Measurements from ENCODE around the gene MUC3A. TPM values are rescaled to one million over a fixed set of nuclear protein-coding genes. Genes with fewer than 3 reads are reported as not detected.

MUC3A gene
- total and polyA plus RNA-seq, 2 experiments from 2014 or later = 16.3 to 44.4 TPM

GRCh38 chr7:100902638-100903037 is 46.7 kb upstream of the MUC3A start:
- peaks cover 1% of the 10 kb centered on the region; the same call in 1 of the 2 replicates for H3K27me3 ChIP-seq (ENCODE audit: insufficient read depth)
- H3K4me2 ChIP-seq = no peak overlapping the region
- Mint-ChIP-seq H3K27ac (no peak overlapping the region), H3K4me3 (no peak overlapping the region), H3K36me3 (ENCODE audit: low read depth) (no peaks in the 10 kb centered on the region), H3K27me3 (ENCODE audit: insufficient read depth, low read depth, poor library complexity) (peaks cover 5% of the 10 kb centered on the region), H3K9me3 (0 out of 3 replicates have a peak, but pooled peaks cover 4% of the 10 kb centered on the region), H3K4me1 (no peaks in the 10 kb centered on the region)
- TF ChIP-seq ZNF462 (CRISPR knock-in tag; IDR thresholded peaks at IDR 0.05) = no peak
- no peak for TF ChIP-seq CTCF (conservative IDR thresholded peaks at IDR 0.05; ENCODE audit: low read depth in 2 of 2)
- no peak for TF ChIP-seq JUNB (IDR thresholded peaks at IDR 0.05; ENCODE audit: unreplicated experiment)
- no peak for TF ChIP-seq ZNF331 (CRISPR knock-in tag; IDR thresholded peaks at IDR 0.05; ENCODE audit: low read depth)
- TF ChIP-seq EZH2 (IDR thresholded peaks at IDR 0.05; ENCODE audit: low read depth, unreplicated experiment) = no peak
- TF ChIP-seq, protein P1, sequence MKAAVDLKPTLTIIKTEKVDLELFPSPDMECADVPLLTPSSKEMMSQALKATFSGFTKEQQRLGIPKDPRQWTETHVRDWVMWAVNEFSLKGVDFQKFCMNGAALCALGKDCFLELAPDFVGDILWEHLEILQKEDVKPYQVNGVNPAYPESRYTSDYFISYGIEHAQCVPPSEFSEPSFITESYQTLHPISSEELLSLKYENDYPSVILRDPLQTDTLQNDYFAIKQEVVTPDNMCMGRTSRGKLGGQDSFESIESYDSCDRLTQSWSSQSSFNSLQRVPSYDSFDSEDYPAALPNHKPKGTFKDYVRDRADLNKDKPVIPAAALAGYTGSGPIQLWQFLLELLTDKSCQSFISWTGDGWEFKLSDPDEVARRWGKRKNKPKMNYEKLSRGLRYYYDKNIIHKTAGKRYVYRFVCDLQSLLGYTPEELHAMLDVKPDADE (IDR thresholded peaks at IDR 0.05) = no peak
- ATAC-seq (no peak), DNase-seq (ENCODE audit: low spot score) (no peak)
- no peak overlapping the region for H3K27ac ChIP-seq (ENCODE audit: low read depth)
- no peaks in the 10 kb centered on the region for H3K36me3 ChIP-seq (ENCODE audit: insufficient read depth)
- H3K79me2 ChIP-seq (replicated peaks; ENCODE audit: insufficient read depth) = no peaks in the 10 kb centered on the region
- no peaks in the 10 kb centered on the region for H3K9me2 ChIP-seq (ENCODE audit: insufficient read depth)
- no peaks in the 10 kb centered on the region for H3K4me1 ChIP-seq (ENCODE audit: insufficient read depth)
- no peak overlapping the region for H2AFZ ChIP-seq
- H4K20me1 ChIP-seq (replicated peaks; ENCODE audit: insufficient read depth) = no peaks in the 10 kb centered on the region; the same call in 1 of the 2 replicates
- H3K4me3 ChIP-seq = no peak overlapping the region
- H3F3A ChIP-seq (replicated peaks; ENCODE audit: low read depth) = no peaks in the 10 kb centered on the region
